ENCODE results near the gene CRAT.

Gene CRAT

DNA sequence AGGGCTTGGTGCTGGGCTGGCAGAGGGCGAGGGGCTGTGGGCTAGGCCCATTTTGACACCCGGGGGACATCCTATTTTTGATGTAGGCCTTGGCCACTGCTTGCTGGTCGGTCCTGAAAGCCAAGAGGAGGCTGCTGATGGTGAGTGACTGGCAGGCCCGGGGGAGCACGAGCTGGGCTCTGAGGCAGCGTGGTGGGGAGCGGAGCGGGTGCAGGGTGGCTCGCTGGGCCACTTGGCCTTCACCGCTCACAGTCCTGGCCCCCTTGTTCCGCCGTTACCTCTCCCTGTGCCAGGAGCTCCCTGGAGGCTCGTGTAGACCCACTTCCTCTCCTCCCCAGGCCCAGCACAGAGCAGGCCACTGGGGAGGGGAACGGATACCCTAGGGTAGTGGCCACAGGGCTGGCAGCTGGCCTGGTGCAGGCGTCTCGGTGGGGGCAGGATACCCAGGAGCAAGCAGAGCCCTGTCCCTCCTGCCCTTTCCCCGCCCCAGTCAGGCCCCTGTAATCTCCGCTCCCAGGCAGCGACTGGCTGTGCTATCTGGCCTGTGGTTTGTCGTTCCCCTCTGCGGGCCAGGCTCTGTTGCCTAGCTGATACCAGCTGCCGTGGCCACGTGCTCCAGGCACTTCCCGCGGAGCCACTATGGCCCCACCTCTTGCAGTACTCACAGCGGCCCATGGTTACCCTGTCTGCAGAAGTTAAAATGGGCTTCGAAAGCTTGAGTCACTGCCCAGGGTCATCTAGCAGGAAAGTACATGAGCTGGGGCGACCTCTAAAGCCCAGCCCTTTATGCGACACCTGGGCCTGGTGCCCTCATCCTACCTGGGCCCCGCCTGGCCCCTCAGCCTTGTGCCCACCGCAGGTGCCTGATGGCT lies 41.4 kb downstream of the CRAT start:
- DNase-seq (ENCODE audit: low read depth in 1 of 2, low spot score in 1 of 2), result peak; percentile 31 to 35

- no peak for DNase-seq (ENCODE audit: low read depth in 1 of 2, low spot score in 1 of 2)
Measured at GRCh38 chr9:129068110-129068509, 42.5 kb downstream of the CRAT start.

GRCh38 chr9:129064499-129064908 lies 46.1 kb downstream of the CRAT start:
- DNase-seq (ENCODE audit: low read depth in 1 of 2, low spot score in 1 of 2), result no peak

DNA sequence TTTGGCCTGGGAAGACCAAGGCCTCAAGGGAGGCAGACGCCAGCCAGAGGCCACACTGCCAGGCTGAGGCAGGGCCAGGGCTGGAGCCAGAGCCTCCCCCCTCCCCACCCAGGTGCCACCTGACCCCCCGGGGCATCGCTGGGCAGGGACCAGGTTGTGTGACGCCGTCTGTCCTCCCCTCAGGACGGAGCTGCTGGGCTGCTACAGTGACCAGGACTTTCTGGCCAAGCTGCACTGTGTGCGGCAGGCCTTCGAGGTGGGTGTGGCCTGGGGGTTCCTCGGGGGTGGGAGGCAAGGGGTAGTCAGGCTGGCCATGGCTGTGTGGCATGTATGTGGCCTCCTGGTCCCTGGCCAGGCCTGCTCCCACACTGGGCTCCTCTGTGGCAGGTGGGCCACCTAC lies 47.5 kb downstream of the CRAT start:
- DNase-seq (ENCODE audit: low read depth in 1 of 2, low spot score in 1 of 2), result no peak

DNA sequence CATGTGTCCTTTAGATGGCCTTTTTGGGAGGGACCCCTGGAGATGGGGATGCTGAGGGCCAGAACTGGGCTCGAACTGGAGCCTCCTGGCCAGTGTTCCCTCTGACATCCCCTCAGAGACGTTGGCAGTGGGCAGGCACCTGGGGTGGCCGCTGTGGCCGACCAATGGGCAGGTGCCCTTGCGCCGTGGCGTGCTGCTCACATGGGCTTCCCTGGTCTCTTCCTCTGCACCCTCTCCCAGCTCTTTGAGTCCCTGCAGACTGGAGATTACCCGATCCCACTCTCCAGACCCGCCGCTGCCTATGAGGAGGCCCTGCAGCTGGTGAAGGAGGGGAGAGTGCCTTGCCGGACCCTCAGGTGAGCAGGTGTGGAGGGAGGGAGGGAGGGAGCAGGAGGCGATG lies 49.6 kb downstream of the CRAT start:
- no peak for DNase-seq (ENCODE audit: low read depth in 1 of 2, low spot score in 1 of 2)

DNA sequence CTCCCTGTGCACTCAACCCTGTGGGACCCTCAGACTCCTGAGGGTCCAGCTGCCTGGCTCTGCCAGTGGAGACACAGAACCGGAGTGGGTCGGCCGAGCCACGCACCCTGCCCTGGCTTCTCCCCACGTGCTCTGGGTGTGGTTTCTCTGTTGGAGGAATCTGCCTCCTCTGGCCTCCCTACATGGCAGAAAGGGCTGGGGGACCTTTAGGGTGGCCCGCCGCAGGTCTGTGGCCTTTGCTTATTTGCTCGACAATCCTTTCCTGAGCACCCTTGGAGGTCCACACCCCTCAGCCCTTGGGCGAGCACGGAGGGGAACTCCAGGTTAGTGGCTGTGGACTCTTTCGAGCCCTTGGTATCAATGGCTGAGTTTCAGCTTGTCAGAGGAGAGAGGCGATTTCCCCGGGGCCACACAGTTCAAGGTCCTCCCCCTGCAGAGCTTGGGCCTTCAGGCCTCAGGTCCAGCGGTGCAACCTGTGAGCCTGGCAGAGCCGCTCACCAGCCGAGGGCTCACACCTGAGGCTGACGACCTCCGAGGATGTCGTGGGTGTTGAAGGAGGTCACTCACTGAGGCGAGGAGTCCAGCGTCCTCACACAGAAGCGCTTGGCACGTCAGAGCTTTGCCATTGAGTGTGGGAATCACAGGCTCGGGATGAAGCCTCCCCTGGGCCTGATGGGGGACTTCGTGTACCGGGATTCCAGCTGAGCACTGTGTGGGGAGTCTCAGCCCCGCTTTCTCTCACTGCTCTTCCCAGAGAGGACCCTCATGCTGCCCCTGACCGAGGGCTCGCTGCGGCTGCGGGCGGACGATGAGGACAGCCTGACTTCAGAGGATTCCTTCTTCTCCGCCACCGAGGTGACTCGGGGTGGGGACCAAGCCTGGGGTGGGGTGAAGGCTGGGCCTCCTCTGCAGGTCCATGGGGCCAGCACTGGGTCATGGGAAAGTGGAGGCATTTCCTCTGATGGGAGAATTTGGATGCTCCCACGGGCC lies 50.5 kb downstream of the CRAT start:
- DNase-seq (ENCODE audit: low read depth in 1 of 2, low spot score in 1 of 2), result no peak

DNA sequence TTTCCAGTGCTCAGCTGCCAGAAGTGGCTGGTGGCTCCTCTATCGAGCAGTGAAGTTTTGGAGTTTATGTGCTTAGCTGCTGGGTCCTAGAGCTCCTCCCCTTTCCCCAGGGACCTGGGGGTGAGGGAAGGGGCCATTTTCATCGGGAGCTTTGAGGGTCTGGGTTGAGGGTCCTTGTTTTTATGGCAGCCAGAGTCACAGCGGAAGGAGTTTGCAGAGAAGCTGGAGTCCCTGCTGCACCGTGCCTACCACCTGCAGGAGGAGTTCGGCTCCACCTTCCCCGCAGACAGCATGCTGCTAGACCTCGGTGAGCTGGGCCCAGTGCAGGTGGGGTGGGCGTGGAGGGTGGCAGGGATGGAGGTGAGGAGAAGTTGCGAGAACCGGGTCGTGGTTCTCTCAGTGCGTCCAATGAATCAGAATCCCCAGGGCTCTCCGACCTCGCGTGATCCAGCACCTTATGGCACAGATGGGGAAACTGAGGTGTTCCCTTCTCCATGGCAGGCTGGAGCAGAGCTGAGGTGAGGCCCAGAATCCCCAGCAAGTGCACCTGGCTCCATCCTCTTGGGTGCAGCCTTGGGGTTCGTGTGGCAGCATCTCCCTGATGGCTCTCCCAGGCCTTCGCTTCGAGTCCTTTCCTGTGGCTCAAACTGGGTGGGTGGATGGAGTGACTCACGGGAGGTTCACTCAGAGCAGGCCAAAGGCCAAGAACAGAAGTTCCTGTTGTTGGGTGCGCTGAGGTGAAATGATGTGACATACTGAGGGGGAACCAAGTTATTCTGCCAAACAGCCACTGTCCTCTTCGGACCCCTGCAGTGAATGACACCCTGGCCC lies 51.4 kb downstream of the CRAT start:
- DNase-seq (ENCODE audit: low read depth in 1 of 2, low spot score in 1 of 2), result no peak

- no peak for DNase-seq (ENCODE audit: low read depth in 1 of 2, low spot score in 1 of 2)
Measured at GRCh38 chr9:129054163-129054851, 56.3 kb downstream of the CRAT start.

DNA sequence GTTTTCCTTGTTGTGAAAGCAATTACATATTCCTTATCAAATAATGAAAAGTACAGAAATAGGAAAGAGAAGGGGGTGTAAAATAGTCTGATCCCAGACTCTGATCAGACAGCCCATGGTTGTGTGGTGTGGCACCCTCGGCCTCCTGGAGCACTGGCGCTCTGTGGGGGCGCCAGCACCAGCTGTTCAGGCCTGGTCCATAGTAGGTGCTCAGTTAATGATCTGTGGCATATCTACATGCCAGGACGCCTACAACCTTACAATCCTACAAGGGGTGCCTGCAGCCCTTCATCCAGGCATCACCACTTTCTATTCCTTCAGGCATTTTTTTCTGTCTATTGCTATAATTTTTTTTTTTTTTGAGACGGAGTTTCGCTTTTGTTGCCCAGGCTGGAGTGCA lies 57.6 kb downstream of the CRAT start:
- no peak for DNase-seq (ENCODE audit: low read depth in 1 of 2, low spot score in 1 of 2)

GRCh38 chr9:129052592-129052991 lies 58.0 kb downstream of the CRAT start:
- no peak for DNase-seq (ENCODE audit: low read depth in 1 of 2, low spot score in 1 of 2)

All from stimulated activated CD4-positive, alpha-beta T cell treated with anti-CD3 and anti-CD28 coated beads, Interleukin-15, amount 100 ng/mL, for 1 hour (primary cell).